HL-60 (cell line): Measurements from ENCODE around the gene CD99.

Source experiments
- CTCF ChIP-seq: IDR thresholded peaks from one replicate; pipeline ENCODE4 v1.5.1; 2011; ENCODE audit warnings: low read length, control low read depth, inconsistent platforms; ENCODE audit not compliant: insufficient read depth
- GABPA ChIP-seq: IDR thresholded peaks from 2 replicates; pipeline ENCODE4 v1.6.1; 2012; ENCODE audit warnings: low read depth
- POLR2AphosphoS5 ChIP-seq: IDR thresholded peaks from 2 replicates; pipeline ENCODE4 v1.6.1; 2012; ENCODE audit warnings: low read depth
- REST ChIP-seq: IDR thresholded peaks from 2 replicates; pipeline ENCODE4 v1.6.1; 2012; ENCODE audit warnings: low read depth; ENCODE audit not compliant: insufficient replicate concordance
- SPI1 ChIP-seq: IDR thresholded peaks from 2 replicates; pipeline ENCODE4 v1.6.1; 2012; ENCODE audit warnings: low read depth, mild to moderate bottlenecking, borderline replicate concordance

- no peak for TF ChIP-seq CTCF
- no peak for TF ChIP-seq POLR2AphosphoS5
- TF ChIP-seq REST: no peak
- TF ChIP-seq GABPA: no peak
- TF ChIP-seq SPI1: no peak
These were observed 41.6 kb downstream of the CD99 start for GRCh38 chrX:2732649-2733048.
